Measurements from ENCODE around the gene ZNF462.
"Not testable (repeated sequence)": the region's sequence is repeated elsewhere in the genome, so short reads cannot be mapped to it uniquely, and the experiment has no call there.

Gene ZNF462

DNA sequence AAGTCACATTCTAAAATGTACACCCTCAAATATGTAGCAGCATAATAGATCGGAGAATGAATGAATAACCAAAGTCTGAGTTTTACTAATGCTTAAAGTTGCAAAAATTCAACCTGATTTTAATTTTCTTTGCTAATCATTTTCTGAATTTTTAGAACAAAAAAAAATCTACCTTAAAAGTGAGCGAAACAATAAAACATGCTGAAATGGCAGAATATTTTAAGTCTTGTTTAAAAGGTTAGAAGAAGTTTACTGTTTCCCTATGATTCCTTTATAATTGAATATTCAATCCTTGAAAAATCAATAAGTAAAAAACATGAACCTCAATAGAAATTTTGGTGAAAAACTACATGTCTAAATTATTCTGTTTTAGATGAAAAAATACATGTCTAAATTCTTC lies 27.1 kb upstream of the ZNF462 start:
- Histone ChIP-seq H3K9ac (ENCODE audit: low read length in 2 of 2) (no peak overlapping the region), H3K27ac (ENCODE audit: low read length) (no peak overlapping the region), H3K4me1 (ENCODE audit: control insufficient read depth, insufficient read depth, low read length) (peaks cover under 1% of the 10 kb centered on the region), H3K4me3 (ENCODE audit: low read length in 2 of 2) (no peak overlapping the region), H3K27me3 (ENCODE audit: control insufficient read depth in 1 of 2, insufficient read depth in 2 of 2, low read length in 2 of 2) (no peaks in the 10 kb centered on the region), H3K36me3 (ENCODE audit: control insufficient read depth in 2 of 2, insufficient read depth in 2 of 2, low read length in 2 of 2) (no peaks in the 10 kb centered on the region), H3K9me3 (ENCODE audit: control insufficient read depth in 2 of 2, low read length in 2 of 2) (no peaks in the 10 kb centered on the region)

DNA sequence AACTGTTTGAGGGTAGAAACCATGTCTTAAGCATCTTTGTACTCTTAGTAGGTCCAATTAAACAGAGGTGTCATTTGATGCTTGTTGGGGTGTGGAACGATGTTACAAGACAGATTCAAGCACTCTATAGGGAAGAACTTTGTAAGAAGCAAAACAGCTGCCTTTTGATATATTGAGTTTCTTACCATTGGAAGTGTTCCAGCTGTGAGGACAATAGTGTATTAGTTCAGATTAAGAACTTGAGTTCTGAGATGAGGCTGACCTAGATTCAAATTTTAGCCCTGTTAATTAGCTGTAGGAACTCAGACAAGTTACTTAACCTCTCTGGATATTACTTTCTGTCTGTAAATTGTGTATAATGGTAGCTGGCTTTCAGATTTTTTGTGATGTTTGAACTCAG lies 19.6 kb upstream of the ZNF462 start:
- Histone ChIP-seq H3K27me3 (ENCODE audit: control insufficient read depth in 1 of 2, insufficient read depth in 2 of 2, low read length in 2 of 2) (no peaks in the 10 kb centered on the region), H3K36me3 (ENCODE audit: control insufficient read depth in 2 of 2, insufficient read depth in 2 of 2, low read length in 2 of 2) (no peaks in the 10 kb centered on the region), H3K9ac (ENCODE audit: low read length in 2 of 2) (no peak overlapping the region)

GRCh38 chr9:106846307-106846706 lies 16.7 kb upstream of the ZNF462 start:
- Histone ChIP-seq H3K36me3 (ENCODE audit: control insufficient read depth in 2 of 2, insufficient read depth in 2 of 2, low read length in 2 of 2) (no peaks in the 10 kb centered on the region), H3K4me3 (ENCODE audit: low read length in 2 of 2) (no peak overlapping the region), H3K27ac (ENCODE audit: low read length) (no peak overlapping the region), H3K9me3 (ENCODE audit: control insufficient read depth in 2 of 2, low read length in 2 of 2) (no peaks in the 10 kb centered on the region), H3K4me1 (ENCODE audit: control insufficient read depth, insufficient read depth, low read length) (no peaks in the 10 kb centered on the region), H3K9ac (ENCODE audit: low read length in 2 of 2) (no peak overlapping the region), H3K27me3 (ENCODE audit: control insufficient read depth in 1 of 2, insufficient read depth in 2 of 2, low read length in 2 of 2) (no peaks in the 10 kb centered on the region)

More for the DNA sequence above, 19.6 kb upstream of the ZNF462 start:
- Histone ChIP-seq H3K27ac (ENCODE audit: low read length) (no peak overlapping the region), H3K9me3 (ENCODE audit: control insufficient read depth in 2 of 2, low read length in 2 of 2) (no peaks in the 10 kb centered on the region), H3K4me1 (ENCODE audit: control insufficient read depth, insufficient read depth, low read length) (no peaks in the 10 kb centered on the region), H3K4me3 (ENCODE audit: low read length in 2 of 2) (no peak overlapping the region)

- Histone ChIP-seq H3K4me3 (ENCODE audit: low read length in 2 of 2) (no peak overlapping the region), H3K27ac (ENCODE audit: low read length) (no peak overlapping the region), H3K27me3 (ENCODE audit: control insufficient read depth in 1 of 2, insufficient read depth in 2 of 2, low read length in 2 of 2) (no peaks in the 10 kb centered on the region), H3K4me1 (ENCODE audit: control insufficient read depth, insufficient read depth, low read length) (no peaks in the 10 kb centered on the region), H3K9ac (ENCODE audit: low read length in 2 of 2) (no peak overlapping the region), H3K9me3 (ENCODE audit: control insufficient read depth in 2 of 2, low read length in 2 of 2) (no peaks in the 10 kb centered on the region), H3K36me3 (ENCODE audit: control insufficient read depth in 2 of 2, insufficient read depth in 2 of 2, low read length in 2 of 2) (no peaks in the 10 kb centered on the region)
Observed at GRCh38 chr9:106846857-106847256, 16.1 kb upstream of the ZNF462 start.

DNA sequence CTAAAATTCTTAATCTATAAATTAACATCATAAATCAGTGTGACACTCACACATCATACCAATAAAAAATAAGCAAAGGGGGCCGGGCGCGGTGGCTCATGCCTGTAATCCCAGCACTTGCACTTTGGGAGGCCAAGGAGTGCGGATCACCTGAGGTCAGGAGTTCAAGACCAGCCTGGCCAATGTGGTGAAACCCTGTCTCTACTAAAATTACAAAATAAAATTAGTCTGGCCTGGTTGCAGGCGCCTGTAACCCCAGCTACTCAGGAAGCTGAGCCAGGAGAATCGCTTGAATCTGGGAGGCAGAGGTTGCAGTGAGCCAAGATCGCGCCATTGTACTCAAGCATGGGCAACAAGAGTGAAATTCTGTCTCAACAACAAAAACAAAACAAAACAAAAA lies 11.3 kb upstream of the ZNF462 start:
- H3K36me3 ChIP-seq (ENCODE audit: control insufficient read depth in 2 of 2, insufficient read depth in 2 of 2, low read length in 2 of 2); H3K4me3 ChIP-seq (ENCODE audit: low read length in 2 of 2); H3K4me1 ChIP-seq (ENCODE audit: control insufficient read depth, insufficient read depth, low read length); H3K27ac ChIP-seq (ENCODE audit: low read length); H3K27me3 ChIP-seq (ENCODE audit: control insufficient read depth in 1 of 2, insufficient read depth in 2 of 2, low read length in 2 of 2); H3K9ac ChIP-seq (ENCODE audit: low read length in 2 of 2); H3K9me3 ChIP-seq (ENCODE audit: control insufficient read depth in 2 of 2, low read length in 2 of 2): not testable (repeated sequence)

- peaks cover 6% of the 10 kb centered on the region for H3K4me1 ChIP-seq (ENCODE audit: control insufficient read depth, insufficient read depth, low read length)
- no peak overlapping the region for H3K4me3 ChIP-seq (ENCODE audit: low read length in 2 of 2)
- no peak overlapping the region for H3K9ac ChIP-seq (ENCODE audit: low read length in 2 of 2)
- H3K9me3 ChIP-seq (ENCODE audit: control insufficient read depth in 2 of 2, low read length in 2 of 2): no peaks in the 10 kb centered on the region
- H3K27me3 ChIP-seq (ENCODE audit: control insufficient read depth in 1 of 2, insufficient read depth in 2 of 2, low read length in 2 of 2): no peaks in the 10 kb centered on the region
- H3K27ac ChIP-seq (ENCODE audit: low read length): no peak overlapping the region
- H3K36me3 ChIP-seq (ENCODE audit: control insufficient read depth in 2 of 2, insufficient read depth in 2 of 2, low read length in 2 of 2): no peaks in the 10 kb centered on the region
Observed at GRCh38 chr9:106857811-106858470, 5.0 kb upstream of the ZNF462 start.

GRCh38 chr9:106859957-106860720 lies 2.8 kb upstream of the ZNF462 start:
- H3K36me3 ChIP-seq (ENCODE audit: control insufficient read depth in 2 of 2, insufficient read depth in 2 of 2, low read length in 2 of 2): no peaks in the 10 kb centered on the region
- H3K9ac ChIP-seq (ENCODE audit: low read length in 2 of 2): peak overlapping the region; percentile 91 to 97
- H3K27me3 ChIP-seq (ENCODE audit: control insufficient read depth in 1 of 2, insufficient read depth in 2 of 2, low read length in 2 of 2): no peaks in the 10 kb centered on the region
- H3K4me3 ChIP-seq (ENCODE audit: low read length in 2 of 2): peak overlapping the region; percentile 96 to 97
- H3K9me3 ChIP-seq (ENCODE audit: control insufficient read depth in 2 of 2, low read length in 2 of 2): no peaks in the 10 kb centered on the region
- H3K4me1 ChIP-seq (ENCODE audit: control insufficient read depth, insufficient read depth, low read length): peaks cover 11% of the 10 kb centered on the region
- H3K27ac ChIP-seq (ENCODE audit: low read length): peak overlapping the region; percentile 84

- H3K4me3 ChIP-seq (ENCODE audit: low read length in 2 of 2): peak overlapping the region; percentile 96 to 97
- H3K27ac ChIP-seq (ENCODE audit: low read length): peak overlapping the region; percentile 84
- no peaks in the 10 kb centered on the region for H3K9me3 ChIP-seq (ENCODE audit: control insufficient read depth in 2 of 2, low read length in 2 of 2)
- H3K36me3 ChIP-seq (ENCODE audit: control insufficient read depth in 2 of 2, insufficient read depth in 2 of 2, low read length in 2 of 2): no peaks in the 10 kb centered on the region
- H3K9ac ChIP-seq (ENCODE audit: low read length in 2 of 2): peak overlapping the region; percentile 91 to 97
- peaks cover 12% of the 10 kb centered on the region for H3K4me1 ChIP-seq (ENCODE audit: control insufficient read depth, insufficient read depth, low read length)
- no peaks in the 10 kb centered on the region for H3K27me3 ChIP-seq (ENCODE audit: control insufficient read depth in 1 of 2, insufficient read depth in 2 of 2, low read length in 2 of 2)
Observed at GRCh38 chr9:106860721-106861639, 2.0 kb upstream of the ZNF462 start.

DNA sequence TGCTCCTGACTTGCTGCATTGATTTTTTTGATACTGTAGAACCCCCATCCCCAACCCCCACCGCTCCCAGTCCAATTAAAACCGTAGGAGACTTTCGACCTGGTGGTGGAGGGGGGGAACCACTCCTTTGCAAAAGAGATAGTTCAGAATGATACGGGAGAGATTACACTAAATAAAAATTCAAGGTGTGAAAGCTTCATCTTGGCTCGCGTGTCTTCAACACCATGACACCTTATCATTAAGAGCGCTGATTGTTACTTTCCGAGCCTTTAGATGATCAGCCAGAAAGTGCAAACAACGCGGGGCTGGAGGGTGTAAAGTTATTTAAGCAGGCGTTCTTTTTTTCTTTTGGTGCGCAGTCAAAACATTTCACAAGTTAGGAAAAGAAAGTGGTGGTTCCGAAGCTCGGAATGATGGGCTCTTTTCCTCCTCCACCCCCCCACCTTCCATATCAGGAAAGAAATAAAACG lies 1.3 kb upstream of the ZNF462 start:
- peak overlapping the region; percentile 84 for H3K27ac ChIP-seq (ENCODE audit: low read length)
- H3K9ac ChIP-seq (ENCODE audit: low read length in 2 of 2): peak overlapping the region; percentile 91 to 97
- no peaks in the 10 kb centered on the region for H3K36me3 ChIP-seq (ENCODE audit: control insufficient read depth in 2 of 2, insufficient read depth in 2 of 2, low read length in 2 of 2)
- H3K9me3 ChIP-seq (ENCODE audit: control insufficient read depth in 2 of 2, low read length in 2 of 2): no peaks in the 10 kb centered on the region
- peak overlapping the region; percentile 96 to 97 for H3K4me3 ChIP-seq (ENCODE audit: low read length in 2 of 2)
- H3K27me3 ChIP-seq (ENCODE audit: control insufficient read depth in 1 of 2, insufficient read depth in 2 of 2, low read length in 2 of 2): no peaks in the 10 kb centered on the region
- peaks cover 12% of the 10 kb centered on the region for H3K4me1 ChIP-seq (ENCODE audit: control insufficient read depth, insufficient read depth, low read length)

DNA sequence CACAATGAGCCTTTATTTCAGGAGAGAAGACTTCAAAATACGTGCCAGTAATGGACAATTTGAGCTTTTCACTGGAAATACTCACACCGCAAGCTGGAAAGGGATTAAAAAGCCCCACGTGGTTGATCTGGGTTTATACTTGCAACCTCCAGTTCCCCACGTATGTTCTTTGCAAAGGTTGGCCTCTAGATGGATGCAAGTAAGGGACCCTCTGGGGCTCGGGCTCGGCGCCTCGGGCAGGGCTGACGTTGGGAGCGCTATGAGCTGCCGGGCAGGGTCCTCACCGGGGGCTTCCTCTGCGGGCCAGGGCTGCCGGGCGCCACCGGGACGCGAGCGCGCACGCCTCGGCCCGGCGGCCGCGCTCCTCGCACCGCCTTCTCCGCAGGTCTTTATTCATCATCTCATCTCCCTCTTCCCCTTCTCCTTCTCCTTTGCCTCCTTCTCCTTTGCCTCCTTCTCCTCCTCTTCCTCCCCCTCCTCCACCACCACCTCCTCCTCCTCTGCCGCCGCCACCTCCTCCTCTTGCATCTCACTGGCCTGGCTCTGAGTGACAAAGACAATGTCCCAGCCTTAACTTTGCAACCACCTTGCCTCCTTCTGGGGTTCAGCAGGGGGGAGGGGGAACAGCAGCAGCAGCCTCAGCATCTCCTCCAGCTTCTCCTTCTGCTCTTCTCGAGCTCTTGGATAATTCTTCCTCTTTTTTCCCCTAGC lies 701 bp upstream of the ZNF462 start:
- peaks cover 15% of the 10 kb centered on the region for H3K4me1 ChIP-seq (ENCODE audit: control insufficient read depth, insufficient read depth, low read length)
- no peaks in the 10 kb centered on the region for H3K27me3 ChIP-seq (ENCODE audit: control insufficient read depth in 1 of 2, insufficient read depth in 2 of 2, low read length in 2 of 2)
- no peaks in the 10 kb centered on the region for H3K36me3 ChIP-seq (ENCODE audit: control insufficient read depth in 2 of 2, insufficient read depth in 2 of 2, low read length in 2 of 2)
- H3K4me3 ChIP-seq (ENCODE audit: low read length in 2 of 2): peak overlapping the region; percentile 96 to 97
- peak overlapping the region; percentile 91 to 97 for H3K9ac ChIP-seq (ENCODE audit: low read length in 2 of 2)
- H3K9me3 ChIP-seq (ENCODE audit: control insufficient read depth in 2 of 2, low read length in 2 of 2): no peaks in the 10 kb centered on the region
- peak overlapping the region; percentile 84 for H3K27ac ChIP-seq (ENCODE audit: low read length)

Data from stomach smooth muscle (tissue), 2 donors.